HepG2 (cell line): ENCODE measurements around the gene SPNS2. TPM values are rescaled to one million over a fixed set of nuclear protein-coding genes. Genes with fewer than 3 reads are reported as not detected.

ENCODE experiments used
- GMEB2 ChIP-seq: IDR thresholded peaks from 2 replicates; pipeline ENCODE4 v1.6.1; 2016; ENCODE audit warnings: missing biosample characterization, missing genetic modification reagents, low read depth
- IKZF1 ChIP-seq: fragments of 450-650 bp; IDR thresholded peaks from 2 replicates; pipeline ENCODE4 v1.7.1; 2016
- KLF11 ChIP-seq: IDR thresholded peaks from 2 replicates; pipeline ENCODE4 v1.6.1; 2016; ENCODE audit warnings: missing compliant biosample characterization
- MYC ChIP-seq: sonication (generic); formaldehyde crosslinking; IDR thresholded peaks from 2 replicates; pipeline ENCODE4 v1.9.0; 2021; ENCODE audit warnings: missing genetic modification reagents, borderline replicate concordance
- SMAD1 ChIP-seq: sonication (generic); formaldehyde crosslinking; IDR thresholded peaks from 2 replicates; pipeline ENCODE4 v1.4.0; 2020; ENCODE audit warnings: missing genetic modification reagents, low read depth, mild to moderate bottlenecking, borderline replicate concordance
- SMYD3 ChIP-seq: sonication (generic); formaldehyde crosslinking; IDR thresholded peaks from 2 replicates; pipeline ENCODE4 v1.8.1; 2023; ENCODE audit warnings: mild to moderate bottlenecking, missing genetic modification reagents
- THAP11 ChIP-seq: IDR thresholded peaks from 2 replicates; pipeline ENCODE4 v1.6.1; 2016; ENCODE audit warnings: missing biosample characterization, missing genetic modification reagents
- ZNF280D ChIP-seq: sonication (generic); formaldehyde crosslinking; IDR thresholded peaks from 2 replicates; pipeline ENCODE4 v1.5.1; 2020; ENCODE audit warnings: mild to moderate bottlenecking, missing genetic modification reagents
- ZNF598 ChIP-seq: sonication (generic); formaldehyde crosslinking; IDR thresholded peaks from 2 replicates; pipeline ENCODE4 v1.5.1; 2020; ENCODE audit warnings: mild to moderate bottlenecking, missing genetic modification reagents, borderline replicate concordance
- ZNF609 ChIP-seq: sonication (generic); formaldehyde crosslinking; IDR thresholded peaks from 2 replicates; pipeline ENCODE4 v1.4.0; 2020; ENCODE audit warnings: mild to moderate bottlenecking, missing genetic modification reagents, borderline replicate concordance
- polyA plus RNA-seq, 8 experiments: library from polyadenylated mRNA; depleted of rRNA in 3 of 8; stranded (reverse) in 7 of 8; unstranded in 1 of 8; fragments of >200 nt; fragmentation: Illumina TruSeq in 4 of 8; extraction: Trizol in 4 of 8; gene quantifications; 2 replicates each; pipeline versions ENCODE4 v1.2.1 to v1.2.3, GENCODE V29; 2011 to 2016; ENCODE audit warnings: low read depth in 4 of 8, missing spikeins in 1 of 8, mixed read lengths in 1 of 8; ENCODE audit not compliant: insufficient read depth in 1 of 8
- total RNA-seq, 5 experiments: library from RNA; depleted of rRNA; stranded (reverse); fragments of >200 nt; fragmentation: Illumina TruSeq; extraction: Trizol; gene quantifications; 2 replicates each; pipeline ENCODE4 v1.2.3, GENCODE V29; 2016; ENCODE audit warnings: low read depth in 1 of 5
- TF ChIP-seq, protein P1 (sequence below): sonication (generic); formaldehyde crosslinking; IDR thresholded peaks from 2 replicates; pipeline ENCODE4 v1.9.0; 2021; ENCODE audit warnings: mild to moderate bottlenecking, missing genetic modification reagents

The SPNS2 gene
- total and polyA plus RNA-seq, 2 of the 13 experiments (the other 11 are each of a cell fraction or from before 2014, with no cell fraction given) = 0.01 TPM; not detected in 1

- TF ChIP-seq GMEB2 (CRISPR knock-in tag) = no peak
- TF ChIP-seq MYC = peak; percentile 51; the same call in 1 of the 2 replicates
- 0 out of 2 replicates have a peak, but pooled peaks have one; percentile 25 for TF ChIP-seq THAP11 (CRISPR knock-in tag)
- TF ChIP-seq ZNF280D (CRISPR knock-in tag) = no peak
- TF ChIP-seq SMYD3 = no peak
- no peak for TF ChIP-seq KLF11 (CRISPR knock-in tag)
- TF ChIP-seq ZNF598 (CRISPR knock-in tag) = no peak
- no peak for TF ChIP-seq IKZF1
- TF ChIP-seq SMAD1 (CRISPR knock-in tag) = peak; percentile 54; the same call in 1 of the 2 replicates
- TF ChIP-seq, protein P1, sequence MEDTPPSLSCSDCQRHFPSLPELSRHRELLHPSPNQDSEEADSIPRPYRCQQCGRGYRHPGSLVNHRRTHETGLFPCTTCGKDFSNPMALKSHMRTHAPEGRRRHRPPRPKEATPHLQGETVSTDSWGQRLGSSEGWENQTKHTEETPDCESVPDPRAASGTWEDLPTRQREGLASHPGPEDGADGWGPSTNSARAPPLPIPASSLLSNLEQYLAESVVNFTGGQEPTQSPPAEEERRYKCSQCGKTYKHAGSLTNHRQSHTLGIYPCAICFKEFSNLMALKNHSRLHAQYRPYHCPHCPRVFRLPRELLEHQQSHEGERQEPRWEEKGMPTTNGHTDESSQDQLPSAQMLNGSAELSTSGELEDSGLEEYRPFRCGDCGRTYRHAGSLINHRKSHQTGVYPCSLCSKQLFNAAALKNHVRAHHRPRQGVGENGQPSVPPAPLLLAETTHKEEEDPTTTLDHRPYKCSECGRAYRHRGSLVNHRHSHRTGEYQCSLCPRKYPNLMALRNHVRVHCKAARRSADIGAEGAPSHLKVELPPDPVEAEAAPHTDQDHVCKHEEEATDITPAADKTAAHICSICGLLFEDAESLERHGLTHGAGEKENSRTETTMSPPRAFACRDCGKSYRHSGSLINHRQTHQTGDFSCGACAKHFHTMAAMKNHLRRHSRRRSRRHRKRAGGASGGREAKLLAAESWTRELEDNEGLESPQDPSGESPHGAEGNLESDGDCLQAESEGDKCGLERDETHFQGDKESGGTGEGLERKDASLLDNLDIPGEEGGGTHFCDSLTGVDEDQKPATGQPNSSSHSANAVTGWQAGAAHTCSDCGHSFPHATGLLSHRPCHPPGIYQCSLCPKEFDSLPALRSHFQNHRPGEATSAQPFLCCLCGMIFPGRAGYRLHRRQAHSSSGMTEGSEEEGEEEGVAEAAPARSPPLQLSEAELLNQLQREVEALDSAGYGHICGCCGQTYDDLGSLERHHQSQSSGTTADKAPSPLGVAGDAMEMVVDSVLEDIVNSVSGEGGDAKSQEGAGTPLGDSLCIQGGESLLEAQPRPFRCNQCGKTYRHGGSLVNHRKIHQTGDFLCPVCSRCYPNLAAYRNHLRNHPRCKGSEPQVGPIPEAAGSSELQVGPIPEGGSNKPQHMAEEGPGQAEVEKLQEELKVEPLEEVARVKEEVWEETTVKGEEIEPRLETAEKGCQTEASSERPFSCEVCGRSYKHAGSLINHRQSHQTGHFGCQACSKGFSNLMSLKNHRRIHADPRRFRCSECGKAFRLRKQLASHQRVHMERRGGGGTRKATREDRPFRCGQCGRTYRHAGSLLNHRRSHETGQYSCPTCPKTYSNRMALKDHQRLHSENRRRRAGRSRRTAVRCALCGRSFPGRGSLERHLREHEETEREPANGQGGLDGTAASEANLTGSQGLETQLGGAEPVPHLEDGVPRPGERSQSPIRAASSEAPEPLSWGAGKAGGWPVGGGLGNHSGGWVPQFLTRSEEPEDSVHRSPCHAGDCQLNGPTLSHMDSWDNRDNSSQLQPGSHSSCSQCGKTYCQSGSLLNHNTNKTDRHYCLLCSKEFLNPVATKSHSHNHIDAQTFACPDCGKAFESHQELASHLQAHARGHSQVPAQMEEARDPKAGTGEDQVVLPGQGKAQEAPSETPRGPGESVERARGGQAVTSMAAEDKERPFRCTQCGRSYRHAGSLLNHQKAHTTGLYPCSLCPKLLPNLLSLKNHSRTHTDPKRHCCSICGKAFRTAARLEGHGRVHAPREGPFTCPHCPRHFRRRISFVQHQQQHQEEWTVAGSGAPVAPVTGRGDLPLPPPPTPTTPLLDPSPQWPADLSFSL (CRISPR knock-in tag) = no peak
- peak; percentile 47; the same call in 1 of the 2 replicates for TF ChIP-seq ZNF609
Measured at GRCh38 chr17:4480929-4481898, 17.5 kb upstream of the SPNS2 start (continued).
